Gastroesophageal sphincter (tissue), 3 donors: ENCODE data around the gene HDLBP.

Experiments
- CTCF ChIP-seq, 4 experiments: fragments of 200-600 bp in 2 of 4; fragments of 450-650 bp in 2 of 4; sonication (generic) in 1 of 4; IDR thresholded peaks; one replicate each; pipeline ENCODE4 v1.5.1; 2017 to 2019; ENCODE audit warnings: antibody characterized with exemption in 4 of 4, mild to moderate bottlenecking in 2 of 4, moderate library complexity in 2 of 4
- POLR2AphosphoS5 ChIP-seq: sonication (generic); formaldehyde crosslinking; IDR thresholded peaks from one replicate; pipeline ENCODE4 v1.6.1; 2017; ENCODE audit warnings: antibody characterized with exemption

DNA sequence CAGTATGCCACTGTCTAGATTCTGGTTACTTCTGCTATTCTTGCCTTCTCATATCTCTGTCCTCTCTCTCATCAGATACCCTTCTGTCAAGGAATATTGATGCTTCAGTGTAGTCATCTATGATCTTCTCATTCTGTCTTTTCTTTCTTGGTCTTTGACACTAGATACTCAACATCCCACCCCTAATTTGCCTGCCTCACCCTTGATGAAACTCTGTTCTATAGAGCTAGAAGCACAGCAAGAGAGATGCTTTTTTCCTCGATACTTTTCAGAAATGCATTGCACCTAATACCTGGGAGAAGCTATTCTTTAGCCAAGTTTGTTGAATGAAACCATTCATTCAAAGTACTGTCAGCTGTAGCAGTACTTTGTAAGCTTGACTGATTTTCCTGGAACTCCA is 9.8 kb upstream of the HDLBP start:
- TF ChIP-seq POLR2AphosphoS5 (no peak), CTCF (IDR thresholded peaks at IDR 0.05) (no peak)
